Astrocyte (in vitro differentiated cells and primary cell): Measurements from ENCODE around the gene ZNF79. TPM values are rescaled to one million over a fixed set of nuclear protein-coding genes. Genes with fewer than 3 reads are reported as not detected.

ENCODE experiments used
- DNase-seq: peaks from one replicate; pipeline ENCODE4 v3.0.0-alpha.2; 2010; ENCODE audit warnings: low read depth
- FAIRE-seq: peaks from 2 replicates; lab custom pipeline; 2011; peaks lifted over from hg19 to GRCh38; lab: Jason Lieb, UNC
- H2AFZ ChIP-seq: 2 replicates; pipeline ENCODE4 v1.6.0; 2012; ENCODE audit warnings: low read depth, low read length, inconsistent platforms
- H3K27ac ChIP-seq: 2 replicates; pipeline ENCODE4 v1.5.1; 2011; ENCODE audit warnings: low read depth, low read length, inconsistent platforms
- H3K27me3 ChIP-seq: 2 replicates; pipeline ENCODE4 v1.6.0; 2011; ENCODE audit warnings: low read length, inconsistent platforms; ENCODE audit not compliant: insufficient read depth
- H3K36me3 ChIP-seq: 2 replicates; pipeline ENCODE4 v1.5.1; 2011; ENCODE audit warnings: low read length, inconsistent platforms; ENCODE audit not compliant: insufficient read depth
- H3K4me1 ChIP-seq: 2 replicates; pipeline ENCODE4 v1.5.1; 2011; ENCODE audit warnings: low read length, inconsistent platforms; ENCODE audit not compliant: insufficient read depth
- H3K4me2 ChIP-seq: 2 replicates; pipeline ENCODE4 v1.6.0; 2012; ENCODE audit warnings: low read length, inconsistent platforms
- H3K4me3 ChIP-seq: 2 replicates; pipeline ENCODE4 v1.5.1; 2011; ENCODE audit warnings: low read depth, mild to moderate bottlenecking, low read length, inconsistent platforms; ENCODE audit not compliant: insufficient read depth
- H3K79me2 ChIP-seq: 2 replicates; pipeline ENCODE4 v1.6.0; 2012; ENCODE audit warnings: mild to moderate bottlenecking, low read length, inconsistent platforms; ENCODE audit not compliant: insufficient read depth
- H3K9ac ChIP-seq: 2 replicates; pipeline ENCODE4 v1.6.0; 2012; ENCODE audit warnings: mild to moderate bottlenecking, low read length, inconsistent platforms
- H3K9me3 ChIP-seq: 2 replicates; pipeline ENCODE4 v1.5.1; 2012; ENCODE audit warnings: low read depth, mild to moderate bottlenecking, low read length, inconsistent platforms; ENCODE audit not compliant: insufficient read depth
- H4K20me1 ChIP-seq: 2 replicates; pipeline ENCODE4 v1.6.0; 2012; ENCODE audit warnings: low read length, inconsistent platforms; ENCODE audit not compliant: insufficient read depth
- H3K27ac Mint-ChIP-seq: one replicate; pipeline ENCODE4 v1.8.0; 2021; ENCODE audit warnings: mild to moderate bottlenecking, mixed read lengths; ENCODE audit not compliant: unreplicated experiment
- H3K27me3 Mint-ChIP-seq: one replicate; pipeline ENCODE4 v1.8.0; 2021; ENCODE audit warnings: low read depth, mixed read lengths; ENCODE audit not compliant: unreplicated experiment
- H3K36me3 Mint-ChIP-seq: one replicate; pipeline ENCODE4 v1.8.0; 2021; ENCODE audit warnings: low read depth, mixed read lengths; ENCODE audit not compliant: unreplicated experiment
- H3K4me1 Mint-ChIP-seq: one replicate; pipeline ENCODE4 v1.8.0; 2021; ENCODE audit warnings: low read depth, mixed read lengths; ENCODE audit not compliant: unreplicated experiment
- H3K4me3 Mint-ChIP-seq: one replicate; pipeline ENCODE4 v1.8.0; 2021; ENCODE audit warnings: mild to moderate bottlenecking, moderate library complexity, mixed read lengths; ENCODE audit not compliant: unreplicated experiment
- H3K9me3 Mint-ChIP-seq: one replicate; pipeline ENCODE4 v1.8.0; 2021; ENCODE audit warnings: mild to moderate bottlenecking, mixed read lengths; ENCODE audit not compliant: unreplicated experiment
- CTCF ChIP-seq: IDR thresholded peaks from 2 replicates; pipeline ENCODE4 v1.5.1; 2011; ENCODE audit warnings: low read depth, mild to moderate bottlenecking, inconsistent platforms, low read length, moderate library complexity; ENCODE audit not compliant: insufficient read depth
- EZH2 ChIP-seq: IDR thresholded peaks from 2 replicates; pipeline ENCODE4 v1.6.1; 2012; ENCODE audit warnings: mild to moderate bottlenecking, low read length, inconsistent platforms; ENCODE audit not compliant: insufficient read depth
- total RNA-seq: library from RNA; stranded (reverse); gene quantifications from 2 replicates; pipeline ENCODE4 v1.2.1, GENCODE V29; 2021

Gene ZNF79
- total RNA-seq, 1 donor from 2014 or later = 11.5 TPM

- FAIRE-seq (no peak), DNase-seq (no peak)
- Histone ChIP-seq H3K9me3 (no peaks in the 10 kb centered on the region), H3K36me3 (no peaks in the 10 kb centered on the region), H3K79me2 (no peaks in the 10 kb centered on the region), H4K20me1 (no peaks in the 10 kb centered on the region), H3K9ac (no peak overlapping the region), H3K4me2 (no peak overlapping the region), H3K27me3 (no peaks in the 10 kb centered on the region), H2AFZ (no peak overlapping the region), H3K4me1 (no peaks in the 10 kb centered on the region), H3K27ac (no peak overlapping the region), H3K4me3 (no peak overlapping the region)
- Mint-ChIP-seq H3K4me1 (peaks cover 1% of the 10 kb centered on the region), H3K9me3 (no peaks in the 10 kb centered on the region), H3K4me3 (no peak overlapping the region), H3K27me3 (no peaks in the 10 kb centered on the region), H3K27ac (no peak overlapping the region), H3K36me3 (peaks cover 1% of the 10 kb centered on the region)
- TF ChIP-seq EZH2 (no peak), CTCF (no peak)
These were observed 13.1 kb upstream of the ZNF79 start for GRCh38 chr9:127411122-127411521.

GRCh38 chr9:127415141-127415540 lies 9.0 kb upstream of the ZNF79 start:
- Histone ChIP-seq H3K4me2 (no peak overlapping the region), H3K9ac (no peak overlapping the region), H3K79me2 (no peaks in the 10 kb centered on the region), H3K9me3 (peaks cover 3% of the 10 kb centered on the region), H3K27me3 (no peaks in the 10 kb centered on the region), H4K20me1 (no peaks in the 10 kb centered on the region), H3K27ac (no peak overlapping the region), H3K36me3 (no peaks in the 10 kb centered on the region), H3K4me1 (peaks cover 4% of the 10 kb centered on the region), H2AFZ (no peak overlapping the region), H3K4me3 (no peak overlapping the region)
- Mint-ChIP-seq H3K36me3 (peaks cover 4% of the 10 kb centered on the region), H3K27ac (no peak overlapping the region), H3K4me3 (no peak overlapping the region), H3K9me3 (no peaks in the 10 kb centered on the region), H3K27me3 (no peaks in the 10 kb centered on the region), H3K4me1 (peaks cover 1% of the 10 kb centered on the region)
- TF ChIP-seq CTCF = no peak
- DNase-seq (no peak), FAIRE-seq (no peak)

GRCh38 chr9:127415657-127416056 lies 8.5 kb upstream of the ZNF79 start:
- H3K79me2 ChIP-seq = no peaks in the 10 kb centered on the region
- peaks cover 3% of the 10 kb centered on the region for H3K9me3 ChIP-seq
- H3K36me3 Mint-ChIP-seq = peaks cover 4% of the 10 kb centered on the region
- H4K20me1 ChIP-seq = no peaks in the 10 kb centered on the region
- no peaks in the 10 kb centered on the region for H3K27me3 Mint-ChIP-seq
- no peak overlapping the region for H3K9ac ChIP-seq
- H3K27ac ChIP-seq = no peak overlapping the region
- H3K36me3 ChIP-seq = no peaks in the 10 kb centered on the region
- H3K4me3 Mint-ChIP-seq = no peak overlapping the region
- H3K4me1 Mint-ChIP-seq = peaks cover 1% of the 10 kb centered on the region
- H3K27ac Mint-ChIP-seq = no peak overlapping the region
- TF ChIP-seq EZH2 (no peak), CTCF (no peak)
- peaks cover 4% of the 10 kb centered on the region for H3K4me1 ChIP-seq
- H3K4me3 ChIP-seq = no peak overlapping the region
- H3K4me2 ChIP-seq = no peak overlapping the region
- H3K9me3 Mint-ChIP-seq = no peaks in the 10 kb centered on the region
- no peaks in the 10 kb centered on the region for H3K27me3 ChIP-seq
- DNase-seq (no peak), FAIRE-seq (no peak)
- H2AFZ ChIP-seq = no peak overlapping the region
